CD14-positive monocyte (primary cell): Measurements from ENCODE around the gene SLC7A5. TPM values are rescaled to one million over a fixed set of nuclear protein-coding genes. Genes with fewer than 3 reads are reported as not detected.
"Not testable (repeated sequence)": the region's sequence is repeated elsewhere in the genome, so short reads cannot be mapped to it uniquely, and the experiment has no call there.

Experiments used
- DNase-seq, 3 donors: peaks; one replicate each; pipeline ENCODE4 v3.0.0-alpha.2; 2011 to 2022
- H2AFZ ChIP-seq: 2 replicates; pipeline ENCODE4 v1.6.0; 2012; ENCODE audit warnings: mild to moderate bottlenecking, low read depth, low read length, inconsistent platforms; ENCODE audit not compliant: insufficient read depth, poor library complexity, severe bottlenecking
- H3K27ac ChIP-seq, 2 donors: 1 replicate in 1 of 2; 2 replicates in 1 of 2; pipeline ENCODE4 v1.5.1; 2012 to 2013; ENCODE audit warnings: low read length in 2 of 2, control low read depth in 1 of 2, inconsistent platforms in 1 of 2, low read depth in 1 of 2, mild to moderate bottlenecking in 1 of 2
- H3K27me3 ChIP-seq, 2 donors: one replicate each; pipeline versions ENCODE4 v1.6.0 to v1.6.1; 2011 to 2013; ENCODE audit warnings: low read length in 2 of 2; ENCODE audit not compliant: control insufficient read depth in 2 of 2, insufficient read depth in 2 of 2
- H3K36me3 ChIP-seq, 2 donors: replicated peaks in 1 of 2; 1 replicate in 1 of 2; 2 replicates in 1 of 2; pipeline versions ENCODE4 v1.5.1 to v1.6.1; 2012 to 2013; ENCODE audit warnings: low read length in 2 of 2, control low read depth in 1 of 2, inconsistent platforms in 1 of 2, mild to moderate bottlenecking in 1 of 2; ENCODE audit not compliant: insufficient read depth in 2 of 2, control insufficient read depth in 1 of 2
- H3K4me1 ChIP-seq, 2 donors: 1 replicate in 1 of 2; 2 replicates in 1 of 2; pipeline versions ENCODE4 v1.5.1 to v1.6.1; 2012 to 2013; ENCODE audit warnings: low read length in 2 of 2, control low read depth in 1 of 2, inconsistent platforms in 1 of 2, mild to moderate bottlenecking in 1 of 2, moderate library complexity in 1 of 2; ENCODE audit not compliant: insufficient read depth in 2 of 2, control insufficient read depth in 1 of 2
- H3K4me2 ChIP-seq: replicated peaks from 2 replicates; pipeline ENCODE3; 2012; ENCODE audit warnings: low read length, moderate library complexity, mild to moderate bottlenecking; ENCODE audit not compliant: poor library complexity, severe bottlenecking; ENCODE audit errors: extremely low read depth
- H3K4me3 ChIP-seq, 3 experiments: fragments of 200-600 bp in 1 of 3; sonication (generic) in 1 of 3; replicated peaks in 1 of 3; 1 replicate in 2 of 3; 2 replicates in 1 of 3; pipeline ENCODE4 v1.5.1; 2011 to 2013; ENCODE audit warnings: low read length in 3 of 3, mild to moderate bottlenecking in 3 of 3, control low read depth in 2 of 3, low read depth in 2 of 3, inconsistent platforms in 1 of 3, moderate library complexity in 1 of 3
- H3K79me2 ChIP-seq: 2 replicates; pipeline ENCODE4 v1.6.0; 2012; ENCODE audit warnings: mild to moderate bottlenecking, control low read depth, inconsistent platforms, low read length, moderate library complexity; ENCODE audit not compliant: insufficient read depth
- H3K9ac ChIP-seq: 2 replicates; pipeline ENCODE4 v1.6.0; 2017; ENCODE audit warnings: low read length, mild to moderate bottlenecking; ENCODE audit not compliant: insufficient read depth, poor library complexity, severe bottlenecking
- H3K9me3 ChIP-seq, 2 donors: replicated peaks in 1 of 2; 1 replicate in 1 of 2; 2 replicates in 1 of 2; pipeline versions ENCODE4 v1.5.1 to v1.6.1; 2012 to 2013; ENCODE audit warnings: low read length in 2 of 2, control low read depth in 1 of 2; ENCODE audit not compliant: control insufficient read depth in 1 of 2, insufficient read depth in 1 of 2
- H4K20me1 ChIP-seq: 2 replicates; pipeline ENCODE4 v1.6.0; 2012; ENCODE audit warnings: mild to moderate bottlenecking, low read length, control low read depth, moderate library complexity; ENCODE audit not compliant: insufficient read depth
- H3K27ac Mint-ChIP-seq, 7 donors: one replicate each; pipeline ENCODE4 v1.8.0; 2020; ENCODE audit warnings: mild to moderate bottlenecking in 7 of 7, mixed read lengths in 7 of 7, moderate library complexity in 6 of 7, inconsistent platforms in 2 of 7
- H3K27me3 Mint-ChIP-seq, 3 donors: one replicate each; pipeline ENCODE4 v1.8.0; 2021 to 2022; ENCODE audit warnings: low read depth in 3 of 3, mild to moderate bottlenecking in 3 of 3, mixed read lengths in 3 of 3, moderate library complexity in 3 of 3, inconsistent platforms in 1 of 3
- H3K36me3 Mint-ChIP-seq, 2 donors: one replicate each; pipeline ENCODE4 v1.8.0; 2020; ENCODE audit warnings: mixed read lengths in 2 of 2, inconsistent platforms in 1 of 2, mild to moderate bottlenecking in 1 of 2
- H3K4me1 Mint-ChIP-seq: one replicate; pipeline ENCODE4 v1.8.0; 2020; ENCODE audit warnings: mild to moderate bottlenecking, mixed read lengths
- H3K4me3 Mint-ChIP-seq, 2 donors: one replicate each; pipeline ENCODE4 v1.8.0; 2020; ENCODE audit warnings: mild to moderate bottlenecking in 2 of 2, mixed read lengths in 2 of 2, moderate library complexity in 1 of 2
- H3K9me3 Mint-ChIP-seq, 7 donors: one replicate each; pipeline ENCODE4 v1.8.0; 2020 to 2022; ENCODE audit warnings: mixed read lengths in 7 of 7, mild to moderate bottlenecking in 6 of 7, moderate library complexity in 6 of 7, inconsistent platforms in 2 of 7
- WGBS: methylation state at CpG from one replicate; pipeline ENCODE4 v1.1.5; 2013; ENCODE audit warnings: missing lambda C conversion rate; ENCODE audit not compliant: insufficient coverage; 5-methylcytosine and 5-hydroxymethylcytosine counted together
- intact Hi-C, 2 donors: fragments of 100-400 bp; cut with micrococcal nuclease; formaldehyde crosslinking; loops; one replicate each; pipeline versions ENCODE4 v1.15.0 to v1.15.1; 2023
- polyA plus RNA-seq, 3 donors: library from polyadenylated mRNA; depleted of rRNA in 1 of 3; unstranded in 2 of 3; stranded (reverse) in 1 of 3; fragments of 300-500 nt in 2 of 3; fragments of >200 nt in 1 of 3; fragmentation: Illumina TruSeq in 2 of 3; gene quantifications; 1 replicate in 2 of 3; 2 replicates in 1 of 3; pipeline ENCODE4 v1.2.3, GENCODE V29; 2012 to 2021
- TF ChIP-seq, protein P1 (sequence below): fragments of 200-600 bp; IDR thresholded peaks from one replicate; pipeline ENCODE4 v1.8.0; 2022; ENCODE audit warnings: antibody characterized with exemption, mild to moderate bottlenecking

Gene SLC7A5
- polyA plus RNA-seq, 3 donors: 0.40 to 5.8 (median 1.1) TPM

DNA sequence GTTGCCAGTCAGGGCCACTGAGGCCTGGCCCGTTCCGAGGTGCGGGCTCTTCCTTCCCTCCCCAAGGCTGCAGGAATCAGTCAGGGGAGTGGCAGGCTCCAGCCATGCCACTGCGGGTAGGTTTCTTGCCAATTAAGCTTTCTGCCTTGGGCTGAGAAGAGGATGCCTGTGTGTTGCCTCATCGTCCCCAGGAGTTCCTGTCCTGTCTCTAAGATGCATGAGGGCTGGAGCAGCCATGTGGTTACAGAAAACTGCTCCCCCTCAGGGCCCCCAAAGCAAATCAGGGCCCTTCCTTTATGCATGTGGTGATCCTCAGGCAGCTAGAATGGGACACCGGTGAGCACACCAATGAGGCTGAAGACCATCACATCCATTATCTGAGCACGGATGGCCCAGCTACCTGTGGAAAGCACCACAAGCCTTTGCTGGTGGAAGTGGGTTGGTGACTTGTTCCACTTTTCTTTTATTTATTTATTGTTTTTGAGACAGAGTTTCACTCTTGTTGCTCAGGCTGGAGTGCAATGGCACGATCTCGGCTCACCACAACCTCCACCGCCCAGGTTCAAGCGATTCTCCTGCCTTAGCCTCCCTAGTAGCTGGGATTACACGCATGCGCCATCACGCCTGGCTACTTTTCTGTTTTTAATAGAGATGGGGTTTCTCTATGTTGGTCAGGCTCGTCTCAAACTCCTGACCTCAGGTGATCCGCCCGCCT lies 27.0 kb upstream of the SLC7A5 start:
- H3K36me3 ChIP-seq, H3K36me3 Mint-ChIP-seq, H3K4me3 ChIP-seq, H2AFZ ChIP-seq, H3K9me3 ChIP-seq, H3K9me3 Mint-ChIP-seq, H3K79me2 ChIP-seq, H3K27me3 ChIP-seq, H4K20me1 ChIP-seq, intact Hi-C loops: not testable (repeated sequence)
- Histone ChIP-seq H3K27ac (peak overlapping the region; percentile 44 to 78), H3K9ac (peak overlapping the region; percentile 40), H3K4me2 (peak overlapping the region; percentile 36), H3K4me1 (peaks cover 42 to 47% of the 10 kb centered on the region in 2 donors)
- WGBS: 20% methylated on average over 5 of the region's 17 CpGs
- peaks cover 3 to 17% (median 15%) of the 10 kb centered on the region in 3 donors for H3K27me3 Mint-ChIP-seq
- H3K4me1 Mint-ChIP-seq: peaks cover 47% of the 10 kb centered on the region
- peak overlapping the region; percentile 6 to 83 for H3K4me3 Mint-ChIP-seq
- H3K27ac Mint-ChIP-seq: peak overlapping the region in 6 of 7 donors; percentile 82 to 94 (median 86)
- peak; percentile 13 to 19 (median 17) for DNase-seq

DNA sequence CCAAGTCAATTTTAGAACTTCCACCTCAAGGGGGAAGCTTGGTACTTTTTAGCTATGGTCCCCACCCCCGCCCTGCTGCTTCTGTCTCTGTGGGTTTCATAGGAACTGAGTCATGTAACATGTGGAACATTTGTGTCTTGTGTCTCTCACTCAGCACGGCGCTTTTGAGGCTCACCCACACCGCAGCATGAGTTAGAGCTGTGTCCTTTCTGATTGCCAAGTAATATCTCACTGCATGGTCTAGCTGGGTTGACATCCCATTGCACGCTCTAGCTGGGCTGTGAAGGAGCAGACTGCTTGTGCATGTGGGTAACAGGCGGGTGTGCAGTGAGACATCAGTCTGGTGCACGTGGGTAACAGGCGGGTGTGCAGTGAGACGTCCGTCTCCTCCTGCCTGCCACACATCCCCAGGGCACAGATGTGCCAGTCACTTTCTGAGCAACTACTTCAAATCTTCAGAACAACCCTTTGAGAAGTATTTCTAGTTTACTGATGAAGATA lies 26.4 kb upstream of the SLC7A5 start:
- H2AFZ ChIP-seq: no peak overlapping the region
- H3K36me3 Mint-ChIP-seq: no peaks in the 10 kb centered on the region
- intact Hi-C loops: no loop called here

DNA sequence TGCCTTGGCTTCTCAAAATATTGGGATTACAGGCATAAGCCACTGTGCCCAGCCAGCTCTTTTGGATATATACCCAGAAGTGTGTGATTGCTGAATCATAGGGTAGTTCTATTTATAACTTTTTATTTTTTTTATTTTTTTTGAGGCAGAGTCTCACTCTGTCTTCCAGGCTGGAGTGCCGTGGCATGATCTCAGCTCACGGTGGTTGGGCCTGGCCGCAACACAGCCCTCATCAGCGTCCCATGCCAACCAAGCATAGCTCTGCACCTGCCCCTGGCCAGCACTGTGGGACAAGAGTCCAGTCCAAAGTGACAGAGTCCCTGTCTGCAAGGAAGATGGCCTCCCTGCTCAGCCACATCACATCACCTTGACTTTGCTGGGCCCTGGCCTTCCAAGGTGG lies 24.7 kb upstream of the SLC7A5 start:
- peaks cover 42 to 47% of the 10 kb centered on the region in 2 donors for H3K4me1 ChIP-seq
- Mint-ChIP-seq H3K4me1 (peaks cover 47% of the 10 kb centered on the region), H3K27ac (peak overlapping the region in 3 of 7 donors; percentile 19 to 38 (median 32)), H3K4me3 (peak overlapping the region in 1 of 2 donors; percentile 39), H3K27me3 (peaks cover 3 to 15% (median 13%) of the 10 kb centered on the region in 3 donors)
- H3K36me3 Mint-ChIP-seq, H3K27ac ChIP-seq, H3K79me2 ChIP-seq, H2AFZ ChIP-seq, DNase-seq, H4K20me1 ChIP-seq, H3K4me2 ChIP-seq, H3K4me3 ChIP-seq, H3K36me3 ChIP-seq, H3K9me3 ChIP-seq, H3K27me3 ChIP-seq, H3K9me3 Mint-ChIP-seq, intact Hi-C loops, H3K9ac ChIP-seq: not testable (repeated sequence)
- WGBS: 10% methylated on average over 2 of the region's 4 CpGs

More for the DNA sequence above, 26.4 kb upstream of the SLC7A5 start:
- Histone ChIP-seq H3K4me2 (peak overlapping the region; percentile 36), H3K27ac (peak overlapping the region; percentile 44 to 78), H3K36me3 (no peaks in the 10 kb centered on the region), H3K4me3 (no peak overlapping the region), H3K9me3 (no peaks in the 10 kb centered on the region), H4K20me1 (no peaks in the 10 kb centered on the region), H3K79me2 (no peaks in the 10 kb centered on the region), H3K9ac (peak overlapping the region; percentile 40), H3K27me3 (no peaks in the 10 kb centered on the region), H3K4me1 (peaks cover 42 to 47% of the 10 kb centered on the region in 2 donors)
- Mint-ChIP-seq H3K27ac (peak overlapping the region; percentile 57 to 94 (median 82)), H3K4me1 (peaks cover 47% of the 10 kb centered on the region), H3K4me3 (peak overlapping the region; percentile 6 to 83), H3K27me3 (peaks cover 3 to 17% (median 15%) of the 10 kb centered on the region in 3 donors), H3K9me3 (peaks cover 0 to 4% (median 0%) of the 10 kb centered on the region in 7 donors)
- TF ChIP-seq, protein P1, sequence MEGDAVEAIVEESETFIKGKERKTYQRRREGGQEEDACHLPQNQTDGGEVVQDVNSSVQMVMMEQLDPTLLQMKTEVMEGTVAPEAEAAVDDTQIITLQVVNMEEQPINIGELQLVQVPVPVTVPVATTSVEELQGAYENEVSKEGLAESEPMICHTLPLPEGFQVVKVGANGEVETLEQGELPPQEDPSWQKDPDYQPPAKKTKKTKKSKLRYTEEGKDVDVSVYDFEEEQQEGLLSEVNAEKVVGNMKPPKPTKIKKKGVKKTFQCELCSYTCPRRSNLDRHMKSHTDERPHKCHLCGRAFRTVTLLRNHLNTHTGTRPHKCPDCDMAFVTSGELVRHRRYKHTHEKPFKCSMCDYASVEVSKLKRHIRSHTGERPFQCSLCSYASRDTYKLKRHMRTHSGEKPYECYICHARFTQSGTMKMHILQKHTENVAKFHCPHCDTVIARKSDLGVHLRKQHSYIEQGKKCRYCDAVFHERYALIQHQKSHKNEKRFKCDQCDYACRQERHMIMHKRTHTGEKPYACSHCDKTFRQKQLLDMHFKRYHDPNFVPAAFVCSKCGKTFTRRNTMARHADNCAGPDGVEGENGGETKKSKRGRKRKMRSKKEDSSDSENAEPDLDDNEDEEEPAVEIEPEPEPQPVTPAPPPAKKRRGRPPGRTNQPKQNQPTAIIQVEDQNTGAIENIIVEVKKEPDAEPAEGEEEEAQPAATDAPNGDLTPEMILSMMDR: no peak
- peak; percentile 85 to 90 (median 85) for DNase-seq
- WGBS: 0% methylated on average over 3 of the region's 10 CpGs
